Nucleus accumbens (tissue), 56 donors: ENCODE results near the gene GOLPH3L.
"Not testable (repeated sequence)": the region's sequence is repeated elsewhere in the genome, so short reads cannot be mapped to it uniquely, and the experiment has no call there.

ENCODE experiments used
- DNase-seq, 56 donors: peaks; one replicate each; lab custom pipeline; 2025; lab: John Stamatoyannopoulos, UW

Gene GOLPH3L

GRCh38 chr1:150661156-150661555 is 35.8 kb downstream of the GOLPH3L start:
- DNase-seq: no peak

DNA sequence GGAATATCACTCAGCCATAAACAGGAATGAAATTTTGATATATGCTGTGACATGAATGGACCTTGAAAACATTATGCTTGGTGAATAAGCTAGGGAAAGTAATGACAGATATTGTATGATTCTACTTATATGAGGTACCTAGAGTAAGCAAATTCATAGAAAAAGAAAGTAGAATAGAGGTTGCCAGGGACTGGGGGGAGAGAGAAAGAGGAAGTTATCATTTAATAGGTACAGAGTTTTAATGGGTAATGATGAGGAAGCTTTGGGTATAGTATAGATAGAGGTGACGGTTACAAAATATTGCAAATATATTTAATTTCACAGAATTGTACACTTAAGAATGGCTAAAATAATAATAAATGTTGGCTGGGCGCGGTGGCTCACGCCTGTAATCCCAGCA is 36.4 kb downstream of the GOLPH3L start:
- DNase-seq: no peak

DNA sequence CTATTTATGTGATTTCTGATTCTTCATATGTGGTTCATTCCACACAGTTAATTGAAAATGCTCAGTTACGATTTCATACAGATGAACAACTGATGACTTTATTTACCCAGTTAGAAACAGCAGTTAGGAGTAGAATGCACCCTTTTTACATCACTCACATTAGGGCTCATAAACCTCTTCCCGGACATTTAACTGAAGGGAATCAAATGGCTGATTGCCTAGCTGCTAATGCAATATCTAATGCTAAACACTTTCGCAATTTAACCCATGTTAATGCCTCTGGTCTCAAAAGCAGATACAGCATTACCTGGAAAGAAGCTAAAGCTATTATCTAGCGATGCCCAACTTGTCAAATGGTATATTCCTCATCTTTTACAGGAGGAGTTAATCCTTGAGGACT is 39.9 kb downstream of the GOLPH3L start:
- DNase-seq: not testable (repeated sequence)

DNA sequence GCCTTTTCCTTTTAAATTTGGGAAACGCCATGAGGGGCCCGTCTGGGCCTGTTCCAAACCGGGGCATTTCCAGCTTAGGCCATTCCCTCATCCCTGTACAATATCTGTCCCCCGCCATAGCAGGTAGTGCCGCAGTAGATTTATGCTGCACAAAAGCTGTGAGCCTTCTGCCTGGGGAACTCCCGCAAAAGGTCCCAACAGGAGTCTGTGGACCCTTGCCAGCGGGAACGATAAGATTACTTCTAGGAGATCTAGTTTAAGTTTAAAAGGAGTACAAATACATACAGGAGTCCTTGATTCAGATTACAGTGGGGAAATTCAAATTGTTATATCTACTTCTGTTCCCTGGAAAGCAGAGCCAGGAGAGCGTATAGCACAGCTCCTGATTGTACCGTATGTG is 42.3 kb downstream of the GOLPH3L start:
- not testable (repeated sequence) for DNase-seq

- no peak for DNase-seq
These were observed 46.8 kb downstream of the GOLPH3L start for GRCh38 chr1:150650193-150650592.

DNA sequence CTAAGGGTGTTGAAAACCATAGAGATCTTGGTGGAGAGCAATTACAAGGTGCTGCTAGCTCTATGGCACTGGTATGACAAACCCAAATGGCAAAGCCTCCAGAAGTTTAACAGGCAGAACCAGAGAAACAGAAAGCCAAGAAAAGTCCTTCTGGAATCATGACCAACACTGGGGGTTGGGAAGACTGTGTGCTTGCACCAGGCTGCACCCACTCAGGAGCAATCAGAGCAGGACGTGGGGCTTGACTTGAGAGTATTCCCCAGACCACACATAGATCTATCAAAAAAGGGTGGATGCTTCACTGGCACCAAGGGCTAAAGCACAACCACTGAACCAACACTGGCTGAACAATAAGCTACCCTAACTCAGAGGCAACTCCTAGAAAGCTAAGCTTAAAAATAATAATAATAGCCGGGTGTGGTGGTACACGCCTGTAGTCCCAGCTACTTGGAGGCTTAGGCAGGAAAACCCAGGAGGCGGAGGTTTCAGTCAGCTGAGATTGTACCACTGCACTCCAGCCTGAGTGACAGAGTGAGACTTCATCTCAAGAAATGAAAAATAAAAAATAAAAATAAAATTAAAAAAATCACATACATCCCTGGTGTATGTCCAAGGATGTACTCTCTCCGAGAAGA is 47.4 kb downstream of the GOLPH3L start:
- no peak for DNase-seq

DNA sequence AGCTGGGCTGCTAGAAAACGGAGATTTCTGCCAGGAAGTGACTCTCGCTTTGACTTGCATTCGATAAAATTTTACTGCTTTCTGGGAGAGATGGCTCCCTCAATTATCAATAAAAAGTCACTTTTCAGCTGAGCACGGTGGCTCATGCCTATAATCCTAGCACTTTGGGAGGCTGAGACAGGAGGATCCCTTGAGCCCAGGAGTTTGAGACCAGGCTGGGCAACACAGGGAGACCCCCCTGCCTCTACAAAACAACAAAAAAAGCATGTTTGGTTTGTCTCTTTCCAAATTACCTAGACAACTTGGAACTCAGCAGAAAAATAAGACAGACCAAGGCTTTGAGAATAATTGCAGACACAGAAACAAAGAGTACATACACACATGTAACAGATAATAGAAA is 54.7 kb downstream of the GOLPH3L start:
- no peak for DNase-seq

DNA sequence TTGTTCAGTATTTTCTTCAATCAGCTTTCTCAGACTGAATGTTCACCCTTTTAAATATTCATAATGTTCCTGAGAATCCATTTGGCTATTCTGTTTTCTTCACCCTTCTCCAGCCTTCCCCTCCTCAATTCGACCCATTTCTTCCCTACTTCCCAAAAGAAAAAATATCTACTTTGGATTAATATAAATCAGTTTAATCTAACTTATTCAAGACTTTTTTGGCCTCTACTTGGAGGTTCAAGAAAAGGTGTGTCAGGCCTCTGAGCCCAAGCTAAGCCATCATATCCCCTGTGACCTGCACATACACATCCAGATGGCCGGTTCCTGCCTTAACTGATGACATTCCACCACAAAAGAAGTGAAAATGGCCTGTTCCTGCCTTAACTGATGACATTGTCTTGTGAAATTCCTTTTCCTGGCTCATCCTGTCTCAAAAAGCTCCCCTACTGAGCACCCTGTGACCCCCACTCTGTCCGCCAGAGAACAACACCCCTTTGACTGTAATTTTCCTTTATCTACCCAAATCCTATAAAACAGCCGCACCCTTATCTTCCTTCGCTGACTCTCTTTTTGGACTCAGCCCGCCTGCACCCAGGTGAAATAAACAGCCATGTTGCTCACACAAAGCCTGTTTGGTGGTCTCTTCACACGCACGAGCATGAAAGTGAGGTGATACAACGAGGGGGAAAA is 55.7 kb downstream of the GOLPH3L start:
- not testable (repeated sequence) for DNase-seq

GRCh38 chr1:150638430-150638829 is 58.5 kb downstream of the GOLPH3L start:
- DNase-seq: not testable (repeated sequence)

- not testable (repeated sequence) for DNase-seq
These were observed 61.9 kb downstream of the GOLPH3L start for GRCh38 chr1:150634839-150635622.

- peak; percentile 86 to 99 (median 98) for DNase-seq
These were observed 67.6 kb downstream of the GOLPH3L start, which contains the start of gene ENSA for GRCh38 chr1:150629115-150629928. ENSA (minus strand) TSS chr1:150629612; CDS start chr1:150629470, 142 bp downstream.

DNA sequence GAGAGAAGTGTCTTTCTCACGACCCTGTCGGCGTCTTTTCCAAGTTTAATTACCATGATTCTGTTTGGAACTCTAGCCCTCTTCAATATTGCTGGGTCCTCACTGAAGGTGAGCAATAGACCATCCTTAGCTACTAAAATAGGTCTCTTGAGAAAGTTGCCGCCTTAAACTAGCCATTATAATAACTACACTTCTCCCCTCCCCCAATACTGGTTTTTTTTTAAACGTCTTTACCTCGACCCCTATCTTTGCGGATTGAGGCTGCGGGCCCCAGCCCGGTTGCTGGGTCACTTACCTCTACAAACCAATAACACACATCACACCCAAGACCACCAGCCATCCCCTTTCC is 68.2 kb downstream of the GOLPH3L start:
- no peak for DNase-seq

DNA sequence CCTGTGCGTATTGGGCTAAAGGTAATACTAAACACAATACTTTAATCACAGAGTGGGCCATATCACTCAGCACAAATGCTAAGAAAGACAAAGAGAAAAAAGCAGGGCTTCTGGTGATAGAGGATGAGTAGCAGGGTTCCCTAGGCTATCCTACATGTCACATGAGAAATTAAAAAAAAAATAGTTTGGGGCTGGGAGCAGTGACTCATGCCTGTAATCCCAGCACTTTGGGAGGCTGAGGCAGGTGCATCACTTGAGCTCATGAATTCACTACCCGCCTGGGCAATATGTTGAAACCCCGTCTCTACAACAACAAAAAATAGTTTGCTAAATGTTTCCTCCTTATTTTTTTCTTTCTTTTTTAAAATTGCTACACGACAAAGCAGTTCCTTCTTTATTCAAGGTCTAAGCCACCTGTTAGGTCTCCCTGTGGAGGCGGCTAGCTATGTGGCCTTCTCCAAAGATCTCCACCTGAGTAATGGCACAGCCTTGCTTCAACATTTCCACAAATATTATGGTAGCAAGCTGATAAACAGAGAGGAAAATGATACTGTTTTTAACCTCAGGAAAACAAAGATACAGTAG is 69.0 kb downstream of the GOLPH3L start:
- DNase-seq: no peak

GRCh38 chr1:150626150-150626549 is 70.8 kb downstream of the GOLPH3L start:
- peak in 35 of 56 donors; percentile 7 to 87 (median 51) for DNase-seq

DNA sequence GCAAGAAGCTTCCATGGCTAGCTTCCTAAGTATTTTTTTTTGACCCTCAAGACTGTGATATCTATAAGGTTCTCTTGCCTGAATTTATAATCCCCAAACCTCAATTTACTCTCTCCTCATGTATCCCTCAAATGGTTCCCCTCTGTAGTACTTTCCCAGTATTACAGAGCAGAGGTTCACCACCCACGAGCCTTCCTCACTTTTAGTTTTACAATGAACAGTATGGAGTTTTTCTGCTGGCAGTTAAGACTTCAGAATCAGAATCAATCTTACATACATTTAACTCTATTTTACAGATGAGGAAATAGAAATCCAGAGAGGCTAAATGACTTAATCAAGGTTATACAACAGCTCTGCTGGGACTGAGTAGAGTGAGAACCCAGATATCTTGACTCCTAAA is 72.4 kb downstream of the GOLPH3L start:
- not testable (repeated sequence) for DNase-seq

- not testable (repeated sequence) for DNase-seq
These were observed 72.8 kb downstream of the GOLPH3L start for GRCh38 chr1:150624134-150624533.

DNA sequence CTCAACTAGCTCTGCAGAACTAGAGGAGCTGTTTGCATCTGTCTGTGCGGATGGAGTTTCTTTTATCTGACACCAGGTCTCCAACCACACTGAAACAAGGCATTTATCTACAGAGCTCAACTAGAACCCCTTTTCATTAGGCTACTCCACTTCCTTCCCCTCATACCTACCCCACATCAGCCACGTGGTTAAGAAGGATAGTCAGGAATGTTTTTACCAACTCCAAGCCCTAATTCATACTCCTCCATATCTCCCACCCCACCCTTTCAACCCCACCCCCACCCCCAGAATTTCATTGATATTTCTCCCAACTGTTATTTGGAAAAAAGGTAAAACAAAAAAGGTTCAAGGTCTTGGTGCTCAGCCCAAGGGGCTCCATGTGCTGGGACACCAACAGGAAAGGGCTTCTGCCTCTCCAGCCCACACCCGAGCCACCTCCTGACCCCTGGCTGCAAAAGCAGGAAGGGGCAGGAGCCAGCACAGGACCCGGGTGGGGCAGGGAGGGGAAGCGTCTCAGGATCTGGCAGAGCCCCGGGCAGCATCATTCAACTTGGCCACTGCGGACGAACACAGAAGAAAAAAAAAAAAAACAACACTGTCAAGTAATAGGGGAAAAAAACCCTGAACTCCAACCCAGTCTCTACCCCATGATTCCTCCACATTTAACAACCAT is 74.5 kb downstream of the GOLPH3L start:
- no peak for DNase-seq

DNA sequence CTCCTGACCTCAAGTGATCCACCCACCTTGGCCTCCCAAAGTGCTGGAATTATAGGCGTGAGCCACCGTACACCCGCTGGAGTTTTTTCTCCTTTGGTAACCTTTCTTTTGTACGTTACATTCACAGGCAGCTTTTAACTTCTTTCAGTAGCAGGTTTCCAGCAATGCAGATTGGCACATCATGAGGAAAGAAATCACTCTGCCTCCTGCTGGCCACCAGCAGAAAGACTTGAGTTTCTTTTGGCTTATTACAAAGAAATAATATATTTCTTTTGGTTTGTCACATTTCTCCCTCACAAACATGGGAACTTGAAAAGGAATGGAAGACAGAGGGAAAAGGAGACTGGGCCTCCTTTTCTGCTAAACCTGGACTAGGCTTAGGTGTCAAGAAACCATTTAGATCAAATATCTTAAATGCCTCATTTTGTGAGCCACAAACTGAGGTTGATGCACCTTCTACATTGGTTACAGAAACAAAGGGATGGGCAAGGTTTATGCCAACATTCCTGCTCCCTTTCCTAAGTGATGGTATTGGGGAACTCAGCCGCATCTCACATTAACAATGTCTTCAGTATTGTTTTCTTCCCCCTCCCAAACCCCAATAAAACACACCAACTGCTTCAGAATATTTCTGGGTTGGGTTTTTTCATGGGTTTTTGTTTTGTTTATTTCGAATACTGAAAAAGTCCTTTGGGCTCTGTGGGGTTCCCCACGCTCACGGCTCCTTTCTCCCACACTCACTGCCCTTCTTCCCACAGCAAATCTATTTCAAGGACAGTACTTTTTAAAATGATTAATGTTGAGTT is 75.3 kb downstream of the GOLPH3L start:
- DNase-seq: peak in 10 of 56 donors; percentile 4 to 39 (median 7)

- DNase-seq: no peak
These were observed 76.0 kb downstream of the GOLPH3L start for GRCh38 chr1:150620919-150621318.
